ENCODE data around the gene ORC4. TPM values are rescaled to one million over a fixed set of nuclear protein-coding genes. Genes with fewer than 3 reads are reported as not detected.

The ORC4 gene
- total and polyA plus RNA-seq, 2 donors (not counting 3 experiments of a cell fraction or from before 2014, with no cell fraction given) = 25.2 to 27.0 TPM

DNA sequence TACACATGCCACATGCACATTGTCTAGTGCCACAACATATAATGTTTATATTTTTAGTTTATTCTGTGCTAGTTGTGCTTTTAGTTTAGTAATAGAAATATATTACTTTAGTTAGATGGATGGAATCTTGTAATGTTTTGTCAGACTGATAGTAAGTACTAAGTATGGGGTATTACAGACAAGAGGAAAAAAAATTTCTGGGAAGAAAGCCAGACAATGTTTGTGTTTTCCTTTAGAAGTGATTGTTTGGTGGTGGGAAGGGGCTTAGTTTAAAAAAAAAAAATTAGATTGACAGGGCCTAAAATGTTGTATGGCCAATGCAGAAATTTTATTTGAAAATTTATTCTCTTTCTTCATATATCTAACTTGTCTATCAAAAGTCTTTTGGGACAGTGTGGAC is 137.9 kb downstream of the ORC4 start:
- BruUV-seq (replicated peaks) = no TSS peak
- no peak for FAIRE-seq
- no peak for TF ChIP-seq MYC (IDR thresholded peaks at IDR 0.05; ENCODE audit: low read depth, low read length)
- TF ChIP-seq POLR2AphosphoS5 (IDR thresholded peaks at IDR 0.05; ENCODE audit: insufficient read depth, low read depth, low read length) = no peak
- TF ChIP-seq, protein P1, sequence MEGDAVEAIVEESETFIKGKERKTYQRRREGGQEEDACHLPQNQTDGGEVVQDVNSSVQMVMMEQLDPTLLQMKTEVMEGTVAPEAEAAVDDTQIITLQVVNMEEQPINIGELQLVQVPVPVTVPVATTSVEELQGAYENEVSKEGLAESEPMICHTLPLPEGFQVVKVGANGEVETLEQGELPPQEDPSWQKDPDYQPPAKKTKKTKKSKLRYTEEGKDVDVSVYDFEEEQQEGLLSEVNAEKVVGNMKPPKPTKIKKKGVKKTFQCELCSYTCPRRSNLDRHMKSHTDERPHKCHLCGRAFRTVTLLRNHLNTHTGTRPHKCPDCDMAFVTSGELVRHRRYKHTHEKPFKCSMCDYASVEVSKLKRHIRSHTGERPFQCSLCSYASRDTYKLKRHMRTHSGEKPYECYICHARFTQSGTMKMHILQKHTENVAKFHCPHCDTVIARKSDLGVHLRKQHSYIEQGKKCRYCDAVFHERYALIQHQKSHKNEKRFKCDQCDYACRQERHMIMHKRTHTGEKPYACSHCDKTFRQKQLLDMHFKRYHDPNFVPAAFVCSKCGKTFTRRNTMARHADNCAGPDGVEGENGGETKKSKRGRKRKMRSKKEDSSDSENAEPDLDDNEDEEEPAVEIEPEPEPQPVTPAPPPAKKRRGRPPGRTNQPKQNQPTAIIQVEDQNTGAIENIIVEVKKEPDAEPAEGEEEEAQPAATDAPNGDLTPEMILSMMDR (IDR thresholded peaks at IDR 0.05; ENCODE audit: extremely low read depth in 1 of 2, insufficient read depth in 1 of 2, low read depth in 1 of 2, low read length in 2 of 2) = no peak
- TF ChIP-seq JUN (IDR thresholded peaks at IDR 0.05; ENCODE audit: borderline replicate concordance, insufficient read depth, insufficient read length, low read depth) = no peak
- no peak for TF ChIP-seq POLR2A (IDR thresholded peaks at IDR 0.05; ENCODE audit: low read depth, low read length)
- TF ChIP-seq EZH2 (IDR thresholded peaks at IDR 0.05; ENCODE audit: borderline replicate concordance, low read depth, low read length, severe bottlenecking) = no peak
- intact Hi-C loops (cut with micrococcal nuclease) = no loop called here
- H4K20me1 ChIP-seq (replicated peaks; ENCODE audit: control insufficient read depth, extremely low read depth, insufficient read depth, low read length) = no peaks in the 10 kb centered on the region
- no peaks in the 10 kb centered on the region for H3K36me3 ChIP-seq (ENCODE audit: control insufficient read depth in 2 of 2, extremely low read depth in 1 of 2, insufficient read depth in 2 of 2, low read length in 2 of 2)
- no peaks in the 10 kb centered on the region for H3K9me1 ChIP-seq (replicated peaks; ENCODE audit: control insufficient read depth, extremely low read depth, insufficient read depth, low read length)
- peaks cover 3% of the 10 kb centered on the region for H3K79me2 ChIP-seq (ENCODE audit: control insufficient read depth, insufficient read depth, low read length)
- no peak overlapping the region for H3K27ac ChIP-seq (ENCODE audit: insufficient read depth, low read depth, low read length)
- H3K4me3 ChIP-seq (replicated peaks in 1 of 3; ENCODE audit: insufficient read depth in 1 of 3, low read depth in 1 of 3, low read length in 3 of 3) = no peak overlapping the region
- H3K4me1 ChIP-seq (ENCODE audit: control insufficient read depth, extremely low read depth, insufficient read depth, low read length) = no peaks in the 10 kb centered on the region
- H2AFZ ChIP-seq (ENCODE audit: low read depth, low read length) = no peak overlapping the region
- ChIA-PET CTCF (no interaction called here), POLR2A (no interaction called here)
- no peaks in the 10 kb centered on the region for H3K27me3 ChIP-seq (ENCODE audit: control insufficient read depth in 2 of 2, insufficient read depth in 2 of 2, low read length in 2 of 2)
- dilution Hi-C loops (cut with MboI; ENCODE audit: extremely low pct_ligation_motif_present, low sequenced_read_pairs) = no loop called here
- no peak overlapping the region for H3K4me2 ChIP-seq (ENCODE audit: insufficient read depth, low read length)
- H3K9ac ChIP-seq (replicated peaks; ENCODE audit: extremely low read depth, insufficient read depth, low read length) = no peak overlapping the region
- DNase-seq (ENCODE audit: low read depth, low spot score) = no peak
- H3K9me3 ChIP-seq (replicated peaks; ENCODE audit: control insufficient read depth, insufficient read depth, low read length) = no peaks in the 10 kb centered on the region

Other genes with a start within 250 kb of the ORC4 start
- 7.5 and 7.9 TPM in 2 replicates for gene ACVR2A, start 175.7 kb downstream of the ORC4 start, total RNA-seq
- 1.7 and 2.0 TPM in 2 replicates for gene ACVR2A, start 175.7 kb downstream of the ORC4 start, polyA plus RNA-seq
- gene MBD5, start 354 bp upstream of the ORC4 start, total RNA-seq = 34.8 and 37.0 TPM in 2 replicates
- 10.9 and 11.3 TPM in 2 replicates for gene MBD5, start 354 bp upstream of the ORC4 start, polyA plus RNA-seq

Data from endothelial cell of umbilical vein (primary cell).